ENCODE measurements around the gene ZNF207.

GRCh38 chr17:32331243-32332040, 18.5 kb upstream of the ZNF207 start:
- TF ChIP-seq CTCF (IDR thresholded peaks at IDR 0.05; ENCODE audit: low read depth, low read length) (no peak), EZH2phosphoT487 (IDR thresholded peaks at IDR 0.05; ENCODE audit: low read depth) (no peak)
